MM.1S (cell line): ENCODE data around the gene RAB40A.
"Not testable (repeated sequence)": the region's sequence is repeated elsewhere in the genome, so short reads cannot be mapped to it uniquely, and the experiment has no call there.

Source experiments
- EZH2 ChIP-seq: fragments of 300-600 bp; sonication (generic); optimal IDR thresholded peaks from 2 replicates; pipeline ENCODE3; 2017; ENCODE audit warnings: low read depth, mild to moderate bottlenecking, antibody characterized with exemption, low read length, mixed read lengths
- TF ChIP-seq, protein P1 (sequence below): fragments of 300-600 bp; sonication (generic); IDR thresholded peaks from 2 replicates; pipeline ENCODE4 v1.5.1; 2016; ENCODE audit warnings: antibody characterized with exemption, low read length, mixed read lengths

- TF ChIP-seq, protein P1, sequence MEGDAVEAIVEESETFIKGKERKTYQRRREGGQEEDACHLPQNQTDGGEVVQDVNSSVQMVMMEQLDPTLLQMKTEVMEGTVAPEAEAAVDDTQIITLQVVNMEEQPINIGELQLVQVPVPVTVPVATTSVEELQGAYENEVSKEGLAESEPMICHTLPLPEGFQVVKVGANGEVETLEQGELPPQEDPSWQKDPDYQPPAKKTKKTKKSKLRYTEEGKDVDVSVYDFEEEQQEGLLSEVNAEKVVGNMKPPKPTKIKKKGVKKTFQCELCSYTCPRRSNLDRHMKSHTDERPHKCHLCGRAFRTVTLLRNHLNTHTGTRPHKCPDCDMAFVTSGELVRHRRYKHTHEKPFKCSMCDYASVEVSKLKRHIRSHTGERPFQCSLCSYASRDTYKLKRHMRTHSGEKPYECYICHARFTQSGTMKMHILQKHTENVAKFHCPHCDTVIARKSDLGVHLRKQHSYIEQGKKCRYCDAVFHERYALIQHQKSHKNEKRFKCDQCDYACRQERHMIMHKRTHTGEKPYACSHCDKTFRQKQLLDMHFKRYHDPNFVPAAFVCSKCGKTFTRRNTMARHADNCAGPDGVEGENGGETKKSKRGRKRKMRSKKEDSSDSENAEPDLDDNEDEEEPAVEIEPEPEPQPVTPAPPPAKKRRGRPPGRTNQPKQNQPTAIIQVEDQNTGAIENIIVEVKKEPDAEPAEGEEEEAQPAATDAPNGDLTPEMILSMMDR: not testable (repeated sequence)
- not testable (repeated sequence) for TF ChIP-seq EZH2
Measured at GRCh38 chrX:103469977-103470376, 49.3 kb downstream of the RAB40A start.
